Activated gamma-delta T cell treated with anti-CD3 and anti-CD28 coated beads, Interleukin-2, amount 50 U/mL, for 16 hours (primary cell): Measurements from ENCODE around the gene EZH2.

ENCODE experiments used
- DNase-seq: peaks from one replicate; pipeline ENCODE4 v3.0.0-alpha.2; 2020; ENCODE audit warnings: low read depth

Gene EZH2

DNA sequence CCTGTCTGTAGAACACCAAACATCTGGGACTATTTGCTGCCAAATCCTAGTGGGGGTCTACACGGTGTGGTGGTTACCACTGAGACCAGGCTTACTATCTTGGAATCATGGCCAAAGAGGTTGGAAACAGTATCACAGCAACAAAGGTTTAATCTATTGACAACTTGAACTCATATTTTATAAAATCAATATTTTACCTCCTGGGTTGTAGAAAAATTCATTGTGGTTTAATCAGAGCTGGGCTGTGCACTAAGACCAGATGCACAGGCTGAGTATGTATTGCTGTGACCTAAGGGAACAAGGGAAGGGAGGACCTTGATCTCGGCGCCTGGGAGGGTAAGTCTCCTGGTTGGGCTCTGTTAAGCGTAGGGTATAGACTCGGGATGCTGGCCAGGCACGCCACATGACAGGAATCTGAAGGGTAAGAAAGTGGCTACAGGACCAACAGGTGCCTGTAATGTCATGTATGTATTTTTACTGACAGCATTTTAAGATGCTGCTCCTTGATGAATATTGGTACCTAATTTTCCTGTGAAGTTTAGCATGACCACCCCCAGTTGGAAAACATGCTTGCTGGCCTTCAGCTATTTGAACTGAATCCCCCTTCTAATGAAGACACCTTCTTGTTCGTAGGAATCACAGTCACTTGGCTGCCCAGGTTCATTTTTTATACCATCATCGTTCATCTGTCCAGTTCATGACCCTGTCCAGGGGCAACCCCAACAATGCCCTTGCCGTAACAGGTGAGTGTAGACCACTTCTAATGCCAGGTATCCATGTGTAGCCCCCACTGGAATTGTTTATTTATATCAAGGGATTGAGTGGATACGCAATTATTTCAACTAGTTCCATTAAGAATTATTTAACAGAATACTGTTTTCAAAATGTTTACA lies 79.5 kb downstream of the EZH2 start:
- DNase-seq = no peak

DNA sequence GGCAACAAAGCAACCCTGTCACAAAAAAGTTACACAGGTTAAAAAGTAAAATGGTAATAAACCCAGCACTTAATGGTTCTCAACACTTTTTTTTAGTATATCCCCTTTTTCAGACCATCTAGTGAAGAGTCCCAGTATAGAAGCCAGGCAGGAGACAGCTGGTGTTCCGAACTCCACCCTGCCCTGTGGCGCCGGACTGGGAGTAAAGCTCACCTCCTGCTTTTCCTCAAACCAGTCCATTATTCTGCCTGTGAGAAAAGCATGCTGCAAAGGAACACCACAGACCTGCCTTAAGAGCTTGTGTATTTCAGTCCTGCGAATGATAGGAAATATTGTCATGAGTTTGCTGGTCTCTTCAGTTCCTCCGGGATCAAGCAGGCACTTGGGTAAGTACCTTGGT lies 81.0 kb downstream of the EZH2 start:
- no peak for DNase-seq

DNA sequence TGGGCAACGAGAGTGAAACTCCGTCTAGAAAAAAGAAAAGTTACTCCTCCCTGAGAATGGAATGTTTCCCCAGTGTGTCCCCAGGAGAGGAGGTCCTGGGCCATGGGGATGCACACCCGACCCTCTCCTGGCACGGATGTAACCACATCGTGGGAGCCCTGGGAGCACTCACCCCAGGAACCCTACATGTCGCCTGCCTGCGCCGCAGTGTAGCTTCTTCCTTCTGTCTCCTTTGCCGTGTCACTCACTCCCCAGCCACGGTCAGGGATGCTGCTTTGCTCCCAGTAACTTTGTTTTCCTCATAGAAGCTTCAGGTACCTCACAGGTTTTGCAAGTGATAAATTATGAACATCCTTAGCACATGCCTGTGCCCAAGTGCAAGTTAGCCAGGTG lies 82.0 kb downstream of the EZH2 start:
- DNase-seq = no peak

DNA sequence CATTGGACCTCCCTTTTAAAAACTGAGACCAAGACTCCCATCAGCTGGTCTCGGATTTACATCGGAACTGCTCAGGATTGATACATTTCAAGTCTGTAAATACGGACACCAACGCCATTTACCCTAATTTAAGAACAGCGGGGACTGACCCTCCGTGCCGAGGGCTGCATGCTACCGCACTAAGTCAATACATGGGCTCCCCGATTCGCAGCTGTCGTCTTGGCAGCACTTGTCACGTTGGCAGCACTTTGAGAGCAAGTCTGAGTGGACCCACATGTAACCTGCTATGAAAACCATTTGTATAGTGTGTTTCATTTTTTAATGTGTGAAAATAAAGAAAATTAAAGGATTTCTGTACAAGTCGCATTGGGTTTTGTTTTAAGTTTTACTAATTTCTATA lies 83.4 kb downstream of the EZH2 start:
- no peak for DNase-seq

DNA sequence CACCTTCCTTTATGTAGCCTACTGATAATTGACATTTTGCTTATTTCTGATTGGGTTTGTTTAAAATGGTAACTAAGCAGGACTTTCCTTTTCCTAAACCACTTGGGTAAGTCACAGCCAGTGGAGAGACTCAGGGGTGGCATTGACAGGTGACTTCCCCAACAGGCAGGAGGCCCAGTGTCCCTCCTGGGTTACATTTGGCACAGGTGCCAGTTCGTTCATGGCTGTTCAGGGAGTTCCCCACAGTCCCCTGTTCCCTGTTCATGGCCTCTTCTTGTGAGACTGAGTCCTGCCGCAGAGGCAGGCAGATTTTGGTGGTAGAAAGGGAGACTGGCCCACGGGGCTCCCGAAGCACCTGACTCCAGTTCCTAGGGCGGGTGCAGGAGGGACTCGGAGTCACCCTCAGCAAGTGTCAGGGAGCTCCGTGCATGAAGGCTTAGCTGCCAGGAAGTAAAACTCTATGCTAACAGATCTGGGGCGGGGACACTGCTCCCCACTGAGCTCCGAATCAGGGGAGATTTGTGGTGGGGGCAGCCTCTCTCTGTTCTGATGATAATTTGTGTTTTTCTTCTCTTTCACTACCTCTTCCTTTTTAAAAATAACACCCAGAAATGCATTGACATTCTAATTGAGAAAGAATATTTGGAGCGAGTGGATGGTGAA lies 84.1 kb downstream of the EZH2 start:
- DNase-seq = no peak

DNA sequence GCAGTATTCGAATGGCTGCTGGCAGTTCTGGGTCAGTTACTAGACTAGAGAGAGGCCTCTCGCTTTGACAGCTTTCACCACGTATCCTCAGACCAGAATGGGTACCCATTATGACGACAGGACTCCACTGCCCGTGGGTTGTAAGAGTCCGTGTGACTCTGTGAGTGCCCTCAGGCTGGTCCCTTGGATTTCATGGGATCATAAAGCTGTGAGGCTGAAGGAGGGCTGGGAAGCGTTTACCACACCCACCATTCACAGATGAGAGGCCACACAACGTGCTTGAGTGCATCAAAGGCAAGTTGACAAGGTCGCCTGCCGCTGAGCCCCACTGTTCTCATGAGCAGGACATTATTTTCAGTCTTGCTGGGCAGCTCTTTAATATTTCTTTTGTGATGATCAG lies 87.2 kb downstream of the EZH2 start:
- no peak for DNase-seq

DNA sequence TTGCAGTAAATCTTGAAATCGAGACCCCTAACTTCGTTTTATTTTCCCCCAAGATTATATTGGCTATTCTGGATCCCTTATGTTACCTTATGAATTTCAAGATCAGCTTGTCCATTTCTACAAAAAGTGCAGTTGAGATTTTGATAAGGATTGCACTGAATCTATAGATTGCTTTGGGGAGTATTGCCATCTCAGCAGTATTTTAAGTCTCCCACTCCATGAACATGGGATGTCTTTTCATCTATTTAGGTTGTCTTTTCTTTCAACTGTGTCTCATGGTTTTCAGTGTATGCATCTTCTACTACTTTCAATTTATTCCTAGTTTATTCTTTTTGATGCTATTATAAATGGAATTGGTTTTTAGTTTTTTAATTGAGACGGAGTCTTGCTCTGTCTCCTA lies 89.6 kb downstream of the EZH2 start:
- no peak for DNase-seq

DNA sequence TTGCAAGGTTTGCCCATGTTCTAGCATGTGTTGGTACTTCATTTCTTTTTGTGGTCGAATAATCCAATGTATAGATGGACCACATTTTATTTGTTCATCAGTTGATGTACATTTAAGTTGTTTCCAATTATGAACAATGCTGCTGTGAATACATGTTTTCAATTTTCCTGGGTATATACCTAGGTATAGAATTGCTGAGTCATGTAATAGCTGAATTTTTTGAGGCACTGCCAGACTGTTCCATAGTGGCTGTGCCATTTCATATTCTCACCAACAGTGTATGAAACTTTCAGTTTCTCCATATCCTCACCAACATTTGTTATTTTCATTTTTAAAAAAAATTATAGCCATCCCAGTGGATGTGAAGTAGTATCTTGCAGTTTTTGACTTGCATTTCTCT lies 90.5 kb downstream of the EZH2 start:
- DNase-seq = no peak

DNA sequence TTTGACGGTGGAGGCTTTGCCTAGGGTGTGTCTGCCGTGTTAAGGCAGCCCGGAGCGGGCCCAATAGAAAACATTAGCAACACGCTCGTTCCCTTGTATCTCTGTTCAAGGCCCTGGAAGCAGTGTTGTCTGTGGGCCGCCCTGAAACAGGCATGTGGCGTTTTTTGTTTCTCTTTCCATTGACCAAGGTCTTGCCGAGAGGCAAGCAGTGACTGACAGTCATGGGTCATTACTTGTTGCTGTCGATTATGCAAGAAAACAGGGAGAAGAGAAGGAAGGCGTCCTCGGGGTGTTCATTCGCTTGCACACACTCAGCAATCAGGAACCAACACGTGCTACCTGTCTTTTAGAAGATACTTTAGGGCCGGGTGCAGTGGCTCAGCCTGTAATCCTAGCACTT lies 92.5 kb downstream of the EZH2 start:
- DNase-seq = no peak

DNA sequence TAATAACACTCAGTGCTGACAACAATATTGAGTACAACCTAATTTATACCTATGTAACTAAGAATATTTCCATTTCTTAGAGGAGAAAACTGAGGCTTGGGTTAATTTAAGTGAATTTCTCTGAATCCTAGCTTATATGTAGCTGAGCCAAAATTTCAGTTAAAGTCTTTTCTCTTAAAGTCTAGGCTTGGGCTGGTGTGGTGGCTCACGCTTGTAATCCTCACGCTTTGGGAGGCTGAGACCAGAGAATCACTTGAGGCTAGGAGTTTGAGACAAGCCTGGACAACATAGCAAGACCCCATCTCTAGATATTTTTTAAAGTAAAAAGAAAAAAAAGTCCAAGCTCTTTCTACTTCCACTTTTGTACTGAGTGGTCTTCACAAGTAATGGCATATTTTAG lies 93.2 kb downstream of the EZH2 start:
- no peak for DNase-seq

DNA sequence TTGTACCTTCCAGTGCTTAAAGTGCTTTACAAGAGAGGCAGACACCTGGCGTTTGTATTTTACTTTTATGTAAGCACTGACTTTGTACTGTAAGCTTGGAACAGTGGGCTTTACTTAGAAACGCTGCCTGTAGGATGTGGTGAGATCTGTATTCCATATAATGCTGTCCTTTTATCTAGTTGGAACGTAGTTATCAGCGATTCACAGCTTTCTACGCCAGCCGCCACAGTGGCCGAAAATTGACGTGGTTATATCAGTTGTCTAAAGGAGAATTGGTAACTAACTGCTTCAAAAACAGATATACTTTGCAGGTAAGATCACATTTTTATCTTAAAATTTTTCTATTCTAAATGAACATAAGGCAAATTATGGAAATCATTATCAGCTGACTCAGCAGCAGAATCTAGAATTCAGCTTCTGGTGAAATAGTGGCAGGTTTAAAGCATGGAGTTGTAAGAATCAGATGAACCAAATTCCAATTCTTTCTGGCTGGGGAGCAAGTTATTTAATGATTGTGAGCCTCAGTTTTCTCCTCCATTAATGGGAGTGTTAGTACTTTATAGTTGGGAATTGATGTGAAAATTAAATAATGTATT lies 93.9 kb downstream of the EZH2 start:
- DNase-seq = no peak

DNA sequence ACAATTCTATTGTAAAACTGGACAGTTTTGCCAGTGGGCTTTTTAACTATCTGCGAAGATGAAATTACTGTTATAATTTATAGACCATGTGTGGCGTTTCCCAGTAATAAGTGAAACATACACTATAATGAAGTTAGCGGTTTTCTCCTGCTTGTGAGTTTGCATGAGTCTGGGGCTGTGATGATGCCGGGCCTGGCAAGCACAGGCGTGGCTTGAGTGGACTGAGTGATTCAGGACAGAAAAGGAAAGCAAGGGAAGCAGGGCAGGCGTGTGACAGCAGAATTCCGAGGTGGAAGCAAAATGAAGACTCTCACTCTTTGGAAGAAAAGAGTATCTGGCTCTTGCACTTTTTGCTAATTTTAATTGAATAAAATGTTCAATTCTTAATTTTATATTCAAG lies 94.9 kb downstream of the EZH2 start:
- DNase-seq = no peak

DNA sequence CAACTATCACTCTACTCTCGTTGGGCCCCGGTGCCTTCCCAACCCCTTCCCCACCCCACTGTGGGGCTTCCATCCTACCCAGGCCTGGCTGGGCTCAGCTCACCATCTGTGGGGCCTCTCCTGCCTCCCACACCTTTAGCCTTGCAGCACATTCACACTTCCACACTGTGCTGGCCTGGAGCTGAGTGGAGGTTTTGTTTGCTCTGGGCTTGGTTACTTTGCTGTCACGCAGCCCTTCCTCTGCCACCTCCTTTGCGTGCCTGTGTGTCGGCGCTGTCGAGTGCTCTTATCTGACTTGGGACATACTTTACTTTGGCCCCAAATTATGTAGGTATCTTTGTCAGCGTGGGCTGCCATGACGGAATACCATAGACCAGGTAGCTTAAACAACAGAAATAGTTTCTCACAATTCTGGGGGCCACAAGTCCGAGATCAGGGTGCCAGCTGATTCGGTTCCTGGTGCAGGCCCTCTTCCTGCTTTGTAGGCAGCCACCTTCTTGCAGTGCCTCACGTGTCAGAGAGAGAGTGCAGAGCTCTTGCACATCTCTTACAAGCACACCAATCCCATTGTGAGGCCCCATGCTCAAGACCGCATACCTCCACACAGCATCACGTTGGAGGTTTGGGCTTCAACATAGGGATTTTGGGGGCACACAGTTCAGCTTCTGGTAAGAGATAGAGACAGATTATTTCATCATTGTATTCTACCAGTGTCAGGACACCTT lies 96.4 kb downstream of the EZH2 start:
- no peak for DNase-seq

DNA sequence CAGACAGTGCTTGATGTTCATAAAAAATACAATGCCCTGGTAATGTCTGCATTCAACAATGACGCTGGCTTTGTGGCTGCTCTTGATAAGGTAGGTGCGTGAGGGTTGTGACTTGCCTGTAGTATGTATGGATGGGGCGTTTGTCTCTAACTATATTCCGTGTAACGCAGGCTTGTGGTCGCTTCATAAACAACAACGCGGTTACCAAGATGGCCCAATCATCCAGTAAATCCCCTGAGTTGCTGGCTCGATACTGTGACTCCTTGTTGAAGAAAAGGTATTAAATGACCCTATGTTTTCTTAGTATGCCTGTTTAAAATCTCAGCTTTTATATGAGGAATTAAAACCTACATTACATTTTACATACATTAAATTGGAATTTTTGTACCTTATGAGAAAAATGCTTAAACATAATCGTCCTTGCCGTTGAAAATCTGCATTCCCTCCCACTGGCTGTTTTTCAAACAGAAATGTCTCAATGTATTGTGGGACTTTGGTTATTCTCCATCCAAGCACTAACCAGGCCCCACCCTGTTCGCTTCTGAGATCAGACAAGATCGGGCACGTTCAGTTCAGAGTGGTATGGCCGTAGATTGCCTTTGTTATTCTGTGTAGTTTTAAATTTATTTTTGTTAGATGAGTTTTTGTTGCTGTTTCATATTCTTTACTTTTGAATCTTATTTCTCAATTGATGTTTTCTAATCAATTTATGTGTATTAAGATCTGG lies 100.1 kb downstream of the EZH2 start:
- no peak for DNase-seq

DNA sequence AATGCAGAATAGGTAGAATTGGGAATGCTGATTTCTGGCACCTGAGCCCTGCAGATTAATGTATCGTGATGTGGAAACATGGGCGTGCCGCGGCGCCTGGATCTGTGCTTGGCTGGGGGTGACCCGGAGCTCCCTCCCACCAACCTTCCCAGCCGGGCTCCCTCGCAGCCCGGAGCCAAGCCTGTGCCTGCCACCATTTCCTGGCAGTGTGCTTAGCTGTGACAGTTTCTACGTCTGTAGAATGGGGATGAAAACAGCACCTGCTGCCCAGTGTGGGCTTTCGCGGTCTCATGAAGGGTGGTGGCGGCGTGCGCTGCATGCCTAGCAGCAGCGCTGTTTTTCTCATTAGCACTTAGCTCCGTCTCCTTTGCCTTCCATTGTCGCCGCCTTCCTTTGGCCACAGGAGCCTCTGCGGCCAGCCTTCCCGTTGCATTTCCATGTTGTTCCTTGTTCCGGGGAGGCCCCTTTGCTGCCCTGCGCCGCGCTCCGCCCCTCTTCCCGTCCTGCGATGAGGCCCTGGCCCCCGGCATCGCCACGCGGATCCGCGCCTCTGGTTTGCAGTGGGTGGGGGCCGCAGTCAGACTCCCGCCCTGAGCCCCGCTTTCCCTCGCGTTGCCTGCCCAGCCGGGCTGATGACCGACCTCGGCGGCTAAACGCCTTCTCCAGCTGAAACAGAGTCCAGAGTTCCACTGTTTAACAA lies 101.2 kb downstream of the EZH2 start:
- DNase-seq = no peak

DNA sequence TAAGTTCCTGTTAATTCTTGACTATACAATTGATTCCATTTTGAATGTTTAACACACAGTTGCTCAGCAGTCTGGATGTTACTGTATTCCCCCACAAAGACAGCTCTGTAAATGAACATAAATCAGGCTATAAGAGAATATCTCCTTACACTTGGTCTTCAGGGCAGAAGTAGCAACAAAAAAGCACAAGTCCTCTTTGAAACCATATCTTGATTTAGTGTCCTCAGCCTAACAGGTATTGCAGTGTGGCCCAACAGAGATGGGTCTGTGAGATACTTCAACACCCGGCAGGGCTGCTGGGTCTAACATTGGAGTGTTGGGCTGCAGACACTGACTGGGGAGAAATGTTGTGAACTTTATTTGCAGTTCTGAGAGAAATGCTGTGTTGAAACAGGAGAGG lies 109.6 kb downstream of the EZH2 start:
- DNase-seq = no peak

DNA sequence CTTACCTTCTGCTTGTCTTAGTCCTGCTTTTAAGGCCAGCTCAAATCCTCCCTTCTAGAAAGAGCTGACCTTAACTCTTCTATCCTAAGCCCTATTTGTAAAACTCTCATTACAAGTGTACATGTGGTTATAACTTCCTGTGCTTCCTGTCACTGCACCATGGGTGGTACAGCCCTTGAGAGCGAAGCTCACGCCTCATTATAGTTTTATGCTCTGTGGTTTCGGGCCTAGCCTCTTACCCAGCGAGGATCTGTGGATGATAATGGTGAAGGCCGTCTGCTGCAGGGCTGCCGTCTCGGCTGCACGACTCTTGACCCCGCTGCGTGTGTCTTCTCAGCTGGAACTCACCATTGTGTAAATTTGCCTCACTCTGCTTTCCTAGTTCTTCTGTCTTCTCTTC lies 110.8 kb downstream of the EZH2 start:
- no peak for DNase-seq

DNA sequence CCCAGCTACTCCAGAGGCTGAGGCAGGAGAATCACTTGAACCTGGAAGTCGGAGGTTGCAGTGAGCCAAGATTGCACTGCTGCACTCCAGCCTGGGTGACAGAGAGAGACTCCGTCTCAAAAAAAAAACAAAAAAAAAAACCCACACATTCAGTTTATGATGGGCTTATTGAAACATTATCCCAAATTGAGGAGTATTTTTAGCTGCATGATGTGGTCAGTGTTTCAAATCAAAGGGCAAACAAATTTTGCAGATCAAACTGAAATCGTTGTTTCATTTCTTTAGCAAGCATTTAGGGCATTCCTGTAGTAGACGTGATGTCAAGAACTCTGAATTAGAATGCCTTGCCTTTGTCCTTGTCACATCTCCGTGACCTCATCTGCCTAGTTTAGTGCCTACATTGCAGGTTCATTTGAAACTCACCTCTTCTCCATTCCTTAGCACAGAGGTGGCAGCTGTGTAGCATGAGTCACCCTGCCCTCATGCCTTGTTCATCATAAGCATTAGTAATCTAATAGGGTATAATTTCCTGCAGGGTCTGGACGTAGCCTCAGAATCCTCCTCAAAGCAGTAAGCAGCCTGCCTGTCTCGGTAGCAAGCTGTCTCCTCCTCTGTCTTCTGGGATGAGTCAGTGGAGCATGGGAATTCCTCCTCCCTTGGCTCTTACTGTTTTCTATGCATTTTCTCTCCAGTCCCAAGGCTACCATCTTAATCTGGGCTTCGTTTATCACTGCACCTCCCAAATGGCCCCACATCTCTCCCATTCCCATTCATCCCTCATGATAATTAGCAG lies 111.6 kb downstream of the EZH2 start:
- DNase-seq = no peak

DNA sequence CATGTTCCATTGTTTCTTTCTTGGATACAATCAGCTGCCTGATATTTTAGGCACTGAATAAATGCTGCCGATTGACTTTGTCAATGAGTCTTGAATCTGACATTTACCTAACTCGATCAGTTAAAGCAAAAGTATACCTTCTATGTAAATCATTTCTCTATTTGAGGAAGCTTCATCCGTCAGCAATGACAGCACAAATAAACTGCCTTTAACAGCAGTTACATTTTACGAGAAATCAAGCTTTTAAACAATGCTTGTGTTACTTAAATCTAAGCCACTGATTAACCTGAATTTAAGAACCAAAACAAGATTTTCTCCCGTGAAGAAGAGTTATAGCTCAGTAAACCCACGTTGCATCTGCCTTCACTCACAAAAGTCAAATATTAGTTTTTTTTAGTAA lies 114.1 kb downstream of the EZH2 start:
- DNase-seq = no peak

DNA sequence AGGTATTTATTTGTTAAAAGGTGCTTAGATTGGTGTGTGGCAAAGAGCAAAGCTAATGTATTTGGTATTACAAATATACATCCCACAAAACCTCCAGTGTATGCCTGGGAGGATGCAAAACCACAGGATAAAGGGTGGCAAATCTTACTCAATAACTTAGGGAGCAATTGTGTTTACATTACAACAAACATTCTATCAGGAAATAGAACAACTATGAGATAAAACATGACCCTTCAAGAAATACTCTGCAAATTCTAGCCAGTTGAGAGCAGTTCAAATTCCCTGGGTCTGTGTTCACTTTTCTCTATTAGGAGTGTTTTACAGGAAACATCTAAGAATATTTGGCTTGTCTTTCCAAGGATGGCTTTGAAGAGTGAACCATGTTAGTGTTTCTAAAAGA lies 120.5 kb downstream of the EZH2 start:
- no peak for DNase-seq
